ENCODE results near the gene TBCK. TPM values are rescaled to one million over a fixed set of nuclear protein-coding genes. Genes with fewer than 3 reads are reported as not detected.
"Not testable (repeated sequence)": the region's sequence is repeated elsewhere in the genome, so short reads cannot be mapped to it uniquely, and the experiment has no call there.

TBCK gene
- total RNA-seq, 1 experiment from 2014 or later = 16.2 TPM

DNA sequence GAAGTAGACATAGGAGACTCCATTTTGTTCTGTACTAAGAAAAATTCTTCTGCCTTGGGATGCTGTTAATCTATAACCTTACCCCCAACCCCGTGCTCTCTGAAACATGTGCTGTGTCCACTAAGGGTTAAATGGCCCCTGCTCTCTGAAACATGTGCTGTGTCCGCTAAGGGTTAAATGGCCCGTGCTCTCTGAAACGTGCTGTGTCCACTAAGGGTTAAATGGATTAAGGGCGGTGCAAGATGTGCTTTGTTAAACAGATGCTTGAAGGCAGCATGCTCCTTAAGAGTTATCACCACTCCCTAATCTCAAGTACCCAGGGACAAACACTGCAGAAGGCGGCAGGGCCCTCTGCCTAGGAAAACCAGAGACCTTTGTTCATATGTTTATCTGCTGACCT lies 5.8 kb upstream of the TBCK start:
- DNase-seq (ENCODE audit: low spot score) = not testable (repeated sequence)

DNA sequence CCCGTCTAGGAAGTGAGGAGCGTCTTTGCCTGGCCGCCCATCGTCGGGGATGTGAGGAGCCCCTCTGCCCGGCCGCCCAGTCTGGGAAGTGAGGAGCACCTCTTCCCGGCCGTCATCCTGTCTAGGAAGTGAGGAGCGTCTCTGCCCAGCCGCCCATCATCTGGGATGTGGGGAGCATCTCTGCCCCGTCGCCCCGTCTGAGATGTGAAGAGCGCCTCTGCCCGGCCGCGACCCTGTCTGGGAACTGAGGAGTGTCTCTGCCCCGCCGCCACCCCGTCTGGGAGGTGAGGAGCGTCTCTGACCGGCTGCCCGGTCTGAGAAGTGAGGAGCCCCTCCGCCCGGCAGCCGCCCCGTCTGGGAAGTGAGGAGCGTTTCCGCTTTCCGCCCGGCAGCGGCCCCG lies 5.2 kb upstream of the TBCK start:
- not testable (repeated sequence) for DNase-seq (ENCODE audit: low spot score)

GRCh38 chr4:106320235-106320634 lies 4.2 kb upstream of the TBCK start:
- DNase-seq (ENCODE audit: low spot score) = no peak

GRCh38 chr4:106318511-106318910 lies 2.5 kb upstream of the TBCK start:
- no peak for DNase-seq (ENCODE audit: low spot score)

DNA sequence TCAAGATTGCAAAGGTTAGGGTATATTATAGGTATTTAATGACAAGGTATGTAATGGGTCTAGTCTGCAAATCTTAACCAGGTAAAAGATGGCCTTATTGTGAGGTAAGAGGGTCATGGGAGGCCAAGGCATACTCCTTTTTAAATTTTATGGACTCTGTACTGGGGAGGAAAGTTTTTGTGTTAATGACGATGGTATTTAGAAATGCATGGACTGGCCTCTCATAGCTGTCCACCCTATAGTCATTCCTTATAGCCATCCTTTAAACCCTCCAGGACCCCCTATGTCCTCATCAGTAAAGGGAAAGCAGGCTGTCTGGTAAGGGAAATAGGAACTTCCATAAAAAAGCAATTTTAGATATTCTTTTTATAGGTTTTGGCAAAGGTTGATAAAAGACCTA lies 1.8 kb upstream of the TBCK start:
- no peak for DNase-seq (ENCODE audit: low spot score)

DNA sequence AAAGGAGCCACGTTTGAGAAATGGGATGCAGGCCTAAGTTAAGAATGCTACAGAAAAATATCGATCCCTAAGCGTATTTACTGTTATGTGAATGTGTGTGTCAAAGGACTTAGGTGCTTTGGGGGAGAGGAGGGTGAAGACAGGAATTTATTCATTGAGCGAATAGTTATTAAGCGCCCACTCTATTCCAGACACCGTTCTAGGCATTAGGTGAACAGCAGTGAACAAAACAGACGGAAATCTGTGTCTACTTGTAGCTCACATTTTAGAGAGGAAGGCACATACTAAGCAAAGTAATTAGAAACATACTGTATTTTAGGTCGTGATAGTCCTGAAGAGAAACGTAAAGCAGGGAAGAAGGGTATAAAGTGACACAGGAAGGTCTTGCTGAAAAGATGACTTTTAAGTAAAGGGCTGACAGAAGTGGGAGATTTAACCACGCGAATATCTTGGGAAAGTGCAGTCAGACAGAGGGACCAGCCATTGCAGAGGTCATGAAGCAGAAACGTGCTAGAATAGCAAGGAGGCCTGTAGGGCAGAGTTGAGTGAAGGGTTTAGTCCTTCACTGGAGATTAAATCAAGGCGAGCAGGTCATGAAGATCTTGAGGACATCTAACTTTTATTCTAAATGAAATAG lies 882 bp upstream of the TBCK start:
- no peak for DNase-seq (ENCODE audit: low spot score)

DNA sequence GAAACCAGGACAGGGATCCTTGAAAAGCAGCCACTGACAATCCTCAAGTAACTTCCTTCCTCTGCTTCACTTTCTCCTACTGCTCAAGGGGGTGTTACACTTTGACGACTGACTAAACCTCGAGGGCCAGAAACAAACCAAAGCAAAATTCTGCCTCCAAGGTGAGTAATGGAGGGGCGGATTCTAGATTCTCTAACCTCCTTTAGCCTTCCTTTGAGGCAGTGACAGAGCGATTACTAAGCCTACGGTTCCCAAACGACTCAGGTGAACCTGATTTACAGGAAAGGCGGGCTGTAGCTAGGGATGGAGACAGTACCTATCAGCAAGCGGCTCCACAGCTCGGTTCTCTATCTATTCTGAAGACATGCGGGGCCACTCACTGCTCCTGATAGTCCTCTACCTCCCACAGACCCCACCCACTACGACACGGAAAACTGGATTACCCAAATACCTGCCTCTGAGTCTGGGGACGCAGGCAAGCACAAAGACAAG lies 487 bp downstream of the TBCK start:
- DNase-seq (ENCODE audit: low spot score) = peak; percentile 87

DNA sequence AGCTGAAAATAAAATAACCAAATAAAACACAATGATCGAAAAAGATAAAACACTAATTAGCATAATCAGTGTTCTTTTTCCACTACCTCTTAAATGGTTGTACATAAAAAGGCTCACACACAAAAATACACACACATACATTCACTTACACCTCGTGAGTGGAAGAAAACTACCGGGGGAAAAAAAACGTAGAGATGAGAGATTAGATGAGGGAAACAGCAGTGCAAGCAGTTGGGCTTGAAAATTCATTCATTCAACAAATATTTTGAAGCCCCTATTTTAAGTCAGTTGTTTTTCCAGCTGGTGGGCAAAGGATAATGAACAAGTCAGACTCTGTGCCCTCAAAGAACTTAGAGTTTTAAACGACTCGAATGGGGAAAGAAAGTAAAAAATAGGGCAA lies 1.0 kb downstream of the TBCK start:
- DNase-seq (ENCODE audit: low spot score) = peak; percentile 36

DNA sequence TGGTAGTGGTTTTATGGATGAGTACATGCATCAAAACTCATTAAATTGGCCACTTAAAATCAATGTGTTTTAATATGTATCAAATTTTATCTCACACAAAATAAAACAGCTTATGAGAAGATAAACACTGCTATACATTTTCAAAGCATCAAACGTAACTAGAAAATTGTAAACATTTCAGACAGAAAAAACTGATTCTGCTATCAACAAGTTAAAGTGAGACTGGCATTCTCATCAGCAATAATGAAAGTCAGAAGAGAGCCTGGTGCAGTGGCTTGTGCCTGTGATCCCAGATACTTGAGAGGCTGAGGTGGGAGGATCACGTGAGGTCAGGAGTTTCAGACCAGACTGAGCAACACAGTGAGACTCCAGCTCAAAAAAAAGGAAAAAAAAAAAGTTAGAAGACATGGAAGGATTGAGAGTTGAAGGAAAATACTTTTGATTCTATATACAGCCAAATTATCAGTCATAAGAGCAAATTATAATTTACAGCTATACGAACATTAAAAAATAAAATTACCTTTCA lies 2.9 kb downstream of the TBCK start:
- no peak for DNase-seq (ENCODE audit: low spot score)

DNA sequence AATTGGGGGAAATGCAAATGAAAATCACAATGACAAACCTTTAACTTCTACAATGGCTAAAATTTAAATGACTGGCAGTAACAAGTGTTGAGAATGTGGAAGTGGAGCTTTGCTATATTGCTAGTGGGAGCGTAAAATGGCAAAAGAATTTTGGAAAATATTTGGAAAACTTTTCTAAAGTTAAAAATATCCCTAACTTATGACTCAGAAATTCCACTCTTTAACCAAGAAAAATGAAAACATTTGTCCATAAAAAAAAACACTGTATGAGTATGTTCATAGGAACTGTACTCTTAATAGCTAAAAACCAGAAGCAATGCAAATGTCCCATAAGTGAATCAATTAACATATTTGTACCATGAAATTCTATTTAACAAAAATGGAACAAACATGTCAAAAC lies 3.6 kb downstream of the TBCK start:
- no peak for DNase-seq (ENCODE audit: low spot score)

GRCh38 chr4:106306561-106306960 lies 9.4 kb downstream of the TBCK start:
- no peak for DNase-seq (ENCODE audit: low spot score)

DNA sequence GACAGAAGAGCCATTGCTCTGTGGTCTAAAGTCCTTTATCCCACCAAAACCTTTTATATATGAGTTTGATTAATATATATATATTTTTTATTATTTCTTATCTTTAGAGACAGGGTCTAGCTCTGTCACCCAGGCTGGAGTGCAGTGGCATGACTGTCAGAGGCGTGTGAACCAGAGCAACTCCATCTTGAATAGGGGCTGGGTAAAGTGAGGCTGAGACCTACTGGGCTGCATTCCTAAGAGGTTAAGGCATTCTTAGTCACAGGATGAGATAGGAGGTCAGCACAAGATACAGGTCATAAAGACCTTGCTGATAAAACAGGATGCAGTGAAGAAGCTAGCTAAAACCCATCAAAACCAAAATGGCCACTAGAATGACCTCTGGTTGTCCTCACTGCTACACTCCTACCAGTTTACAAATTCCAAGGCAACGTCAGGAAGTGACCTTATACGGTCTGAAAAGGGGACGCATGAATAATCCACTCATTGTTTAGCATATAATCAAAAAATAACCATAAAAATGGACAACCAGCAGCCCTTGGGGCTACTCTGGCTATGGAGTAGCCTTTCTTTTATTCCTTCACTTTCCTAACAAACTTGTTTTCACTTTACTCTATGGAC lies 10.5 kb downstream of the TBCK start:
- DNase-seq (ENCODE audit: low spot score) = no peak

DNA sequence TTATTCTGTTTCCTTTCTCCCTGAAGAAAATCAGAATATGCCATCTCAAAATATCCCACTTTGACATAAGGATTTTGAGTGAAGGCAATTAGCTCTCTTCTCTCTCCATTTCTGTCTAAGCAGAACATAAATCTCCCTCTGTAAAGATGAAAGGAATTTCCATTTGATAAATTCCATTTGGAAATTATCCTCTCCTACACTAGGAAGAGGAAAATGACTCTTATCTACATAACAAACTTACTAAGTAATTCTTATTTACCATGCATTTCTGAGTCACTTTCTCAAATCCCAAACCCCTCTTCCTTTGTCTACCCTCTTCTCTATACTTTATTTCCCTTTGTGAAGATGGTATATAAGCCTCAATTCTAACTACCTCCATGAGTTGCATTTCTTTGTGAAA lies 11.4 kb downstream of the TBCK start:
- no peak for DNase-seq (ENCODE audit: low spot score)

GRCh38 chr4:106303548-106304281 lies 12.3 kb downstream of the TBCK start:
- no peak for DNase-seq (ENCODE audit: low spot score)

GRCh38 chr4:106302062-106302438 lies 14.0 kb downstream of the TBCK start:
- no peak for DNase-seq (ENCODE audit: low spot score)

DNA sequence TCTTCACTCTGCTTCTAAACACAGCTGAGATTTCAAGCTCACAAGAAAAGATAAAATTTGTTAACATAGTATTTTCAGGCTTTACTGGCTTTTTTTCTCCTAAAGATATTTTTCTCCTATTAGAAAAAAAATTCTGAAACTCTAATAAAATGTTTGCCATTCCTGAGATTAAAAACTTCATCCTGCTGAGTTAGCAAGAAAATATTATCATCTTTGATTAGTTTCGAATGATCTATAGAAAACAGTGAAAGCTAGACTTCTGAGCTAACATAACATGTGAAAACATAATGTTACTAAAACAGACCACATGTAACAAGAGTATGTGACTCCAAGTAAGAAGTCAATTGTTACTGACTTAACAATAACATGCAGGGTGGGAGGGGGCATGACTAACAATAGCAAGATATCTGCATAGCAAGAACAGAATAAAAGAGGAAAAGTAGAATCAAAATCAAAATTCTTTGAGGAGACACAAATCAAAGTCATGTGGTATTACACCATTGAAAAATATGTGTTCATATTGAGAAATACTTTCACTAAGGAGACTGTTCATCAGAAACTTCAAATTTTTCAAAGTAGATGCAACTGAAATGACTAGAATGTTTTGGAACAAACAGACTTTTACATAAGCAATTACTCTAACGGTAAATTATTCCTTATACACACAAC lies 14.5 kb downstream of the TBCK start:
- no peak for DNase-seq (ENCODE audit: low spot score)

DNA sequence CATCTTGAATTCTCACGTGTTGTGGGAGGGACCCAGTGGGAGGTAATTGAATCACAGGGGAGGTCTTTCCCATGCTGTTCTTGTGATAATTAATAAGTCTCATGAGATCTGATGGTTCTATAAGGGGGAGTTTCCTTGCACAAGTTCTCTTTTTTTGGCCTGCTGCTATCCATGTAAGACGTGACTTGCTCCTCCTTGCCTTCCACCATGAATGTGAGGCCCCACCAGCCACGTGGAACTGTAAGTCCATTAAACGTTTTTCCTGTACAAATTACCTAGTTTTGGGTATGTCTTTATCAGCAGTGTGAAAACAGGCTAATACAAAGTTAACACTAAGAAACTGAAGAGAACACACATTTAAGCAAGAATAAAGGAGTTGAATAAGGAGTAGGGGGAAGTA lies 16.0 kb downstream of the TBCK start:
- DNase-seq (ENCODE audit: low spot score) = no peak

GRCh38 chr4:106297245-106298035 lies 18.6 kb downstream of the TBCK start:
- DNase-seq (ENCODE audit: low spot score) = no peak

- DNase-seq (ENCODE audit: low spot score) = no peak
Measured at GRCh38 chr4:106294062-106294461, 21.9 kb downstream of the TBCK start.

DNA sequence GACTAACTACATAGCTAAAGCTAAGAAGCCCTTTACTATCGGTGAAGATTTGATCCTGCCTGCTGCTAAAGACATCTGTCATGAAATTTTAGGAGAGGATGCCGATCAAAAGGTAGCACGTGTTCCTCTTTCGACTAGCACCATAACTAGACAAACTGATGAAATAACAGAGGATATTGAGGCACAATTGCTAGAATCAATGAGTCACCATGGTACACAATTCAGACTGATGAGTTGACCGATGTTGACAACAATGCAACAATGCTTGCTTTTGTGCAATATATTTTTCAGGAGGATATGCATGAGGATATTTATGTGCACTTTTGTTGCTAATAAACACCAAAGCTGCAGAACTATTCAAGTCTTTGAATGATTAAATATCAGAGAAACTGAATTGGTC lies 24.3 kb downstream of the TBCK start:
- no peak for DNase-seq (ENCODE audit: low spot score)

GRCh38 chr4:106289737-106290136 lies 26.3 kb downstream of the TBCK start:
- DNase-seq (ENCODE audit: low spot score) = no peak
